ENCODE results near the gene LONRF2.

Gene LONRF2

DNA sequence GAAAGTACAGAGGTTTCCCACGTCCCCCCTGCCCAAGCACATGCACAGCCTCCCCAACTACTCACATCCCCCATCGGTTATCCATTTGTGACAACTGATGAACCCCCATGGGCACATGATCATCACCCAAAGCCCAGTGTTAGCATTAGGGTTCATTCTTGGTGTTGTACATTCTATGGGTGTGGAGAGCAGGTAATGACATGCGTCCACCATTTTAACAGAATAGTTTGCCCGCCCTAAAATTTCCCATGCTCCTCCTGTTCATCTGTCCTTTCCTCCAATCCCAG is 74.3 kb downstream of the LONRF2 start:
- Histone ChIP-seq H4K8ac (ENCODE audit: low read length) (no peak overlapping the region), H3K79me1 (replicated peaks; ENCODE audit: low read length, poor library complexity, severe bottlenecking) (no peaks in the 10 kb centered on the region), H3K14ac (ENCODE audit: low read length in 2 of 2) (no peak overlapping the region), H3K36me3 (ENCODE audit: control insufficient read depth in 1 of 2, insufficient read depth in 2 of 2, low read depth in 1 of 2, low read length in 2 of 2) (no peaks in the 10 kb centered on the region), H2AFZ (ENCODE audit: low read depth, low read length) (no peak overlapping the region), H3K4me1 (ENCODE audit: control insufficient read depth, insufficient read depth, low read depth, low read length) (peaks cover 7% of the 10 kb centered on the region), H2AK5ac (ENCODE audit: low read length, severe bottlenecking) (no peak overlapping the region), H3K4me3 (ENCODE audit: insufficient read depth in 1 of 2, low read depth in 1 of 2, low read length in 2 of 2) (no peak overlapping the region), H2BK120ac (ENCODE audit: low read depth, low read length) (no peak overlapping the region), H3K27me3 (ENCODE audit: control insufficient read depth in 1 of 2, insufficient read depth in 1 of 2, low read length in 2 of 2) (peaks cover 0 to 54% of the 10 kb centered on the region in 2 experiments), H3K23ac (ENCODE audit: low read length in 2 of 2) (no peak overlapping the region), H3K4me2 (ENCODE audit: low read length, poor library complexity, severe bottlenecking) (no peak overlapping the region), H4K91ac (ENCODE audit: low read length) (no peak overlapping the region), H2BK12ac (ENCODE audit: low read length in 2 of 2) (no peak overlapping the region), H3K4ac (ENCODE audit: low read depth in 1 of 2, low read length in 2 of 2) (no peak overlapping the region), H3K9me3 (ENCODE audit: control insufficient read depth, low read length) (no peaks in the 10 kb centered on the region), H3K27ac (ENCODE audit: low read length, poor library complexity, severe bottlenecking) (no peak overlapping the region), H3K18ac (ENCODE audit: low read depth in 1 of 2, low read length in 2 of 2) (no peak overlapping the region), H3K9ac (ENCODE audit: low read length) (no peak overlapping the region), H2BK5ac (ENCODE audit: low read depth, low read length, poor library complexity, severe bottlenecking) (no peak overlapping the region), H2BK15ac (ENCODE audit: low read depth, poor library complexity, severe bottlenecking) (no peak overlapping the region)
- WGBS, result 88% methylated on average over 4 of the region's 4 CpGs
- DNase-seq, result no peak

DNA sequence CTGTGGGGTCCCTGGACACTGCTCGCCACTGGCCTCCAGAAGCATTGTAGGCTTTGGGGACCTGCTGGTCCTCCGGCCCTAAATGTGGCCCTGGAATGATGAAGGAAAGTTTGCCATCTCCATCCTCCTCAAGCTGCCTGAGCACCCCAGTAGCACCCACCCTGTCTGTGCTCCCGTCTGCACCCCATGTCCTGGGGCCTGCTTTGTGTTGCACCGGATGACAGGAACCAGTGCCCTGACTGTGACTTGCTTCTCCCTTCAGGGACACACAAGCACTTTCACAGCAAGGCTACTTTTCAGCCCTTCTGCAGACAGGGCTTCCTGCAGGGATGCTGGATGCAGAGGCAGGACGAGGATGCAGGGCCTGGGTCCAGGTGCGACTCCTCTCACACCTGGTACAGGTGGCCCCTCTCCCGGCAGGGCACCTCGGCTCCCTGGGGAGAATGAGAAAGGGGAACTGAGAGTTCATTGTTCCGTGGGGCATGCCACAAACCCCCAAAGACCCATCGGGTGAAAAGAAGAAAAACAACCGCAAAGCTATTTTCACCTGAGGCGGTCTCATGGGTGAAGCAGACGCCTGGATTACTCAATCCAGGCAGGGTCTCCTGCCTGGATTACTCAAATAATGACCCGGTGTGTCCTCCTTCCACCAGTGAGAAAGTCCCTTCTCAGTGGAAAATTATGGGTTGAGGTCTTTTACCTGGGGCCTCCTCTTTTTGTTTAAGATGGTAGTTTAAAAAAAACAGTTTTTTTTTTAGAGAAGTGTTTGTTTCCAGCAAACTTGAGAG is 74.9 kb downstream of the LONRF2 start:
- Histone ChIP-seq H3K14ac (ENCODE audit: low read length in 2 of 2) (peak overlapping the region in 1 of 2 experiments; percentile 35), H2BK5ac (ENCODE audit: low read depth, low read length, poor library complexity, severe bottlenecking) (no peak overlapping the region), H3K18ac (ENCODE audit: low read depth in 1 of 2, low read length in 2 of 2) (no peak overlapping the region), H4K91ac (ENCODE audit: low read length) (no peak overlapping the region), H2BK15ac (ENCODE audit: low read depth, poor library complexity, severe bottlenecking) (no peak overlapping the region), H3K23ac (ENCODE audit: low read length in 2 of 2) (no peak overlapping the region), H2BK120ac (ENCODE audit: low read depth, low read length) (no peak overlapping the region), H3K9me3 (ENCODE audit: control insufficient read depth, low read length) (no peaks in the 10 kb centered on the region), H3K79me1 (replicated peaks; ENCODE audit: low read length, poor library complexity, severe bottlenecking) (no peaks in the 10 kb centered on the region), H4K8ac (ENCODE audit: low read length) (no peak overlapping the region), H3K36me3 (ENCODE audit: control insufficient read depth in 1 of 2, insufficient read depth in 2 of 2, low read depth in 1 of 2, low read length in 2 of 2) (no peaks in the 10 kb centered on the region), H3K4me2 (ENCODE audit: low read length, poor library complexity, severe bottlenecking) (no peak overlapping the region), H2AFZ (ENCODE audit: low read depth, low read length) (no peak overlapping the region), H2BK12ac (ENCODE audit: low read length in 2 of 2) (no peak overlapping the region), H3K27me3 (ENCODE audit: control insufficient read depth in 1 of 2, insufficient read depth in 1 of 2, low read length in 2 of 2) (peaks cover 0 to 58% of the 10 kb centered on the region in 2 experiments), H3K4ac (ENCODE audit: low read depth in 1 of 2, low read length in 2 of 2) (no peak overlapping the region), H3K9ac (ENCODE audit: low read length) (no peak overlapping the region), H2AK5ac (ENCODE audit: low read length, severe bottlenecking) (no peak overlapping the region), H3K27ac (ENCODE audit: low read length, poor library complexity, severe bottlenecking) (no peak overlapping the region), H3K4me1 (ENCODE audit: control insufficient read depth, insufficient read depth, low read depth, low read length) (peaks cover 11% of the 10 kb centered on the region), H3K4me3 (ENCODE audit: insufficient read depth in 1 of 2, low read depth in 1 of 2, low read length in 2 of 2) (no peak overlapping the region)
- no peak for DNase-seq
- WGBS, result 83% methylated on average over 14 of the region's 14 CpGs

- Histone ChIP-seq H3K18ac (ENCODE audit: low read depth in 1 of 2, low read length in 2 of 2) (peak overlapping the region in 1 of 2 experiments; percentile 21), H2BK12ac (ENCODE audit: low read length in 2 of 2) (no peak overlapping the region), H4K91ac (ENCODE audit: low read length) (no peak overlapping the region), H4K8ac (ENCODE audit: low read length) (peak overlapping the region; percentile 19), H3K79me1 (replicated peaks; ENCODE audit: low read length, poor library complexity, severe bottlenecking) (no peaks in the 10 kb centered on the region), H3K4me2 (ENCODE audit: low read length, poor library complexity, severe bottlenecking) (no peak overlapping the region), H3K27me3 (ENCODE audit: control insufficient read depth in 1 of 2, insufficient read depth in 1 of 2, low read length in 2 of 2) (peaks cover 0 to 68% of the 10 kb centered on the region in 2 experiments), H2BK5ac (ENCODE audit: low read depth, low read length, poor library complexity, severe bottlenecking) (no peak overlapping the region), H3K36me3 (ENCODE audit: control insufficient read depth in 1 of 2, insufficient read depth in 2 of 2, low read depth in 1 of 2, low read length in 2 of 2) (no peaks in the 10 kb centered on the region), H3K9me3 (ENCODE audit: control insufficient read depth, low read length) (no peaks in the 10 kb centered on the region), H3K4me1 (ENCODE audit: control insufficient read depth, insufficient read depth, low read depth, low read length) (peaks cover 14% of the 10 kb centered on the region), H3K4ac (ENCODE audit: low read depth in 1 of 2, low read length in 2 of 2) (no peak overlapping the region), H3K27ac (ENCODE audit: low read length, poor library complexity, severe bottlenecking) (no peak overlapping the region), H2AFZ (ENCODE audit: low read depth, low read length) (no peak overlapping the region), H3K14ac (ENCODE audit: low read length in 2 of 2) (peak overlapping the region in 1 of 2 experiments; percentile 5), H2BK120ac (ENCODE audit: low read depth, low read length) (no peak overlapping the region), H3K9ac (ENCODE audit: low read length) (no peak overlapping the region), H2AK5ac (ENCODE audit: low read length, severe bottlenecking) (no peak overlapping the region), H3K4me3 (ENCODE audit: insufficient read depth in 1 of 2, low read depth in 1 of 2, low read length in 2 of 2) (no peak overlapping the region), H3K23ac (ENCODE audit: low read length in 2 of 2) (no peak overlapping the region), H2BK15ac (ENCODE audit: low read depth, poor library complexity, severe bottlenecking) (no peak overlapping the region)
- WGBS, result 86% methylated on average over 25 of the region's 28 CpGs
- DNase-seq, result peak; percentile 35
Observed at GRCh38 chr2:100246163-100247145, 75.8 kb downstream of the LONRF2 start.

- Histone ChIP-seq H3K27me3 (ENCODE audit: control insufficient read depth in 1 of 2, insufficient read depth in 1 of 2, low read length in 2 of 2) (peaks cover 0 to 70% of the 10 kb centered on the region in 2 experiments), H3K4me1 (ENCODE audit: control insufficient read depth, insufficient read depth, low read depth, low read length) (peaks cover 14% of the 10 kb centered on the region), H4K91ac (ENCODE audit: low read length) (no peak overlapping the region), H3K9ac (ENCODE audit: low read length) (no peak overlapping the region), H4K8ac (ENCODE audit: low read length) (no peak overlapping the region), H2BK12ac (ENCODE audit: low read length in 2 of 2) (peak overlapping the region in 1 of 2 experiments; percentile 43), H3K14ac (ENCODE audit: low read length in 2 of 2) (no peak overlapping the region), H2AK5ac (ENCODE audit: low read length, severe bottlenecking) (no peak overlapping the region), H3K18ac (ENCODE audit: low read depth in 1 of 2, low read length in 2 of 2) (peak overlapping the region in 1 of 2 experiments; percentile 45), H3K4ac (ENCODE audit: low read depth in 1 of 2, low read length in 2 of 2) (no peak overlapping the region), H2BK120ac (ENCODE audit: low read depth, low read length) (no peak overlapping the region), H2BK15ac (ENCODE audit: low read depth, poor library complexity, severe bottlenecking) (peak overlapping the region; percentile 17), H3K27ac (ENCODE audit: low read length, poor library complexity, severe bottlenecking) (no peak overlapping the region), H3K4me3 (ENCODE audit: insufficient read depth in 1 of 2, low read depth in 1 of 2, low read length in 2 of 2) (no peak overlapping the region), H2BK5ac (ENCODE audit: low read depth, low read length, poor library complexity, severe bottlenecking) (no peak overlapping the region), H2AFZ (ENCODE audit: low read depth, low read length) (no peak overlapping the region), H3K9me3 (ENCODE audit: control insufficient read depth, low read length) (no peaks in the 10 kb centered on the region), H3K23ac (ENCODE audit: low read length in 2 of 2) (no peak overlapping the region), H3K79me1 (replicated peaks; ENCODE audit: low read length, poor library complexity, severe bottlenecking) (no peaks in the 10 kb centered on the region), H3K4me2 (ENCODE audit: low read length, poor library complexity, severe bottlenecking) (no peak overlapping the region), H3K36me3 (ENCODE audit: control insufficient read depth in 1 of 2, insufficient read depth in 2 of 2, low read depth in 1 of 2, low read length in 2 of 2) (no peaks in the 10 kb centered on the region)
- 96% methylated on average over 4 of the region's 4 CpGs for WGBS
- no peak for DNase-seq
Observed at GRCh38 chr2:100245681-100246080, 76.6 kb downstream of the LONRF2 start.

All from mesenchymal stem cell (in vitro differentiated cells and primary cell).